Mesenchymal stem cell (in vitro differentiated cells and primary cell): ENCODE results near the gene OPHN1.
"Not testable (repeated sequence)": the region's sequence is repeated elsewhere in the genome, so short reads cannot be mapped to it uniquely, and the experiment has no call there.

Experiments
- DNase-seq: peaks from one replicate; pipeline ENCODE4 v3.0.0-alpha.2; 2013
- H2AFZ ChIP-seq: one replicate; pipeline ENCODE4 v1.6.1; 2013; ENCODE audit warnings: low read depth, mild to moderate bottlenecking, control low read depth, inconsistent platforms, low read length, moderate library complexity
- H2AK5ac ChIP-seq: 2 replicates; pipeline ENCODE4 v1.6.1; 2013; ENCODE audit warnings: low read length, moderate library complexity, mild to moderate bottlenecking, inconsistent platforms; ENCODE audit not compliant: severe bottlenecking
- H2BK120ac ChIP-seq: one replicate; pipeline ENCODE4 v1.6.1; 2013; ENCODE audit warnings: low read depth, mild to moderate bottlenecking, inconsistent platforms, low read length, moderate library complexity
- H2BK12ac ChIP-seq, 2 experiments: one replicate each; pipeline ENCODE4 v1.6.1; 2013; ENCODE audit warnings: inconsistent platforms in 2 of 2, low read length in 2 of 2, mild to moderate bottlenecking in 2 of 2, moderate library complexity in 2 of 2, control low read depth in 1 of 2
- H2BK15ac ChIP-seq: one replicate; pipeline ENCODE4 v1.6.1; 2013; ENCODE audit warnings: mild to moderate bottlenecking, low read depth, inconsistent platforms; ENCODE audit not compliant: poor library complexity, severe bottlenecking
- H2BK5ac ChIP-seq: 2 replicates; pipeline ENCODE4 v1.6.1; 2013; ENCODE audit warnings: low read depth, mild to moderate bottlenecking, low read length, control low read depth, inconsistent platforms; ENCODE audit not compliant: poor library complexity, severe bottlenecking
- H3K14ac ChIP-seq, 2 experiments: one replicate each; pipeline ENCODE4 v1.6.1; 2013; ENCODE audit warnings: inconsistent platforms in 2 of 2, low read length in 2 of 2, control low read depth in 1 of 2, mild to moderate bottlenecking in 1 of 2, moderate library complexity in 1 of 2
- H3K18ac ChIP-seq, 2 experiments: one replicate each; pipeline ENCODE4 v1.6.1; 2013; ENCODE audit warnings: inconsistent platforms in 2 of 2, low read length in 2 of 2, control low read depth in 1 of 2, low read depth in 1 of 2, mild to moderate bottlenecking in 1 of 2
- H3K23ac ChIP-seq, 2 experiments: one replicate each; pipeline ENCODE4 v1.6.1; 2013; ENCODE audit warnings: inconsistent platforms in 2 of 2, low read length in 2 of 2, mild to moderate bottlenecking in 2 of 2, moderate library complexity in 2 of 2, control low read depth in 1 of 2
- H3K27ac ChIP-seq: 2 replicates; pipeline ENCODE4 v1.5.1; 2013; ENCODE audit warnings: mild to moderate bottlenecking, moderate library complexity, low read length, control low read depth, inconsistent platforms; ENCODE audit not compliant: poor library complexity, severe bottlenecking
- H3K27me3 ChIP-seq, 2 experiments: 2 replicates each; pipeline versions ENCODE4 v1.6.1 to v1.7.0; 2013; ENCODE audit warnings: low read length in 2 of 2, mild to moderate bottlenecking in 2 of 2, moderate library complexity in 2 of 2, control low read depth in 1 of 2, inconsistent platforms in 1 of 2; ENCODE audit not compliant: control insufficient read depth in 1 of 2, insufficient read depth in 1 of 2
- H3K36me3 ChIP-seq, 2 experiments: 2 replicates each; pipeline versions ENCODE4 v1.6.1 to v1.7.0; 2013; ENCODE audit warnings: low read length in 2 of 2, control low read depth in 1 of 2, inconsistent platforms in 1 of 2, low read depth in 1 of 2, mild to moderate bottlenecking in 1 of 2; ENCODE audit not compliant: insufficient read depth in 2 of 2, control insufficient read depth in 1 of 2
- H3K4ac ChIP-seq, 2 experiments: one replicate each; pipeline ENCODE4 v1.6.1; 2013; ENCODE audit warnings: inconsistent platforms in 2 of 2, low read length in 2 of 2, mild to moderate bottlenecking in 2 of 2, moderate library complexity in 2 of 2, control low read depth in 1 of 2, low read depth in 1 of 2
- H3K4me1 ChIP-seq: 2 replicates; pipeline ENCODE4 v1.6.1; 2013; ENCODE audit warnings: low read depth, low read length, control low read depth; ENCODE audit not compliant: control insufficient read depth, insufficient read depth
- H3K4me2 ChIP-seq: 2 replicates; pipeline ENCODE4 v1.6.1; 2013; ENCODE audit warnings: low read length, mild to moderate bottlenecking, inconsistent platforms; ENCODE audit not compliant: poor library complexity, severe bottlenecking
- H3K4me3 ChIP-seq, 2 experiments: 2 replicates each; pipeline versions ENCODE4 v1.5.1 to v1.7.0; 2013; ENCODE audit warnings: low read length in 2 of 2, mild to moderate bottlenecking in 2 of 2, control low read depth in 1 of 2, low read depth in 1 of 2; ENCODE audit not compliant: insufficient read depth in 1 of 2
- H3K79me1 ChIP-seq: replicated peaks from 2 replicates; pipeline ENCODE4 v1.6.1; 2013; ENCODE audit warnings: mild to moderate bottlenecking, control low read depth, low read length, inconsistent platforms; ENCODE audit not compliant: poor library complexity, severe bottlenecking
- H3K9ac ChIP-seq: 2 replicates; pipeline ENCODE4 v1.7.0; 2013; ENCODE audit warnings: mild to moderate bottlenecking, low read length, moderate library complexity
- H3K9me3 ChIP-seq: 2 replicates; pipeline ENCODE4 v1.7.0; 2013; ENCODE audit warnings: mild to moderate bottlenecking, low read length; ENCODE audit not compliant: control insufficient read depth
- H4K8ac ChIP-seq: one replicate; pipeline ENCODE4 v1.6.1; 2013; ENCODE audit warnings: inconsistent platforms, mild to moderate bottlenecking, low read length, moderate library complexity
- H4K91ac ChIP-seq: one replicate; pipeline ENCODE4 v1.6.1; 2013; ENCODE audit warnings: mild to moderate bottlenecking, low read length, inconsistent platforms
- WGBS: methylation state at CpG from one replicate; pipeline ENCODE4 v1.1.7; 2013; ENCODE audit warnings: mixed read lengths; 5-methylcytosine and 5-hydroxymethylcytosine counted together

The OPHN1 gene

DNA sequence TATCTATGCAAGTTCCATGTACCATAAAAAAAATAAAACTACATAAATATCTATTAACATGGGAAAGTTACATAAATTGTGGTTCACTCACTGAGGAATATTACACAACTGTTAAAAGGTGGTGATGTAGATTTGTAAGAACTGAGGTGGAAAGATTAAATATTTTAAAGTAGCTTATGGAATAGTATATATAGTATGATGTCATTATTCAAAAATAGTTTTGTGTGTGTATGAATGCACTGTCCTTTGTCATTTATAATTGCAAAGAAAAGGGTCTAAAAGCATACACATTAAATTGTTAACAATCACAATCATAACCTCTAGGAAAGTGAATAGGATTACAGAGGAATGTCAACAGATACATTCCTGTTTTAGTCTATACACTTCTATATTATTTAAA, 355.9 kb downstream of the OPHN1 start:
- Histone ChIP-seq H3K9me3 (peaks cover 3% of the 10 kb centered on the region), H4K8ac (no peak overlapping the region)

GRCh38 chrX:68072041-68072440, 361.3 kb downstream of the OPHN1 start:
- H3K9ac ChIP-seq, result no peak overlapping the region
- no peaks in the 10 kb centered on the region for H3K4me1 ChIP-seq
- H3K4me3 ChIP-seq, result no peak overlapping the region
- no peak overlapping the region for H2AFZ ChIP-seq
- H3K9me3 ChIP-seq, result no peaks in the 10 kb centered on the region
- H3K4ac ChIP-seq, result no peak overlapping the region
- H2BK15ac ChIP-seq, result no peak overlapping the region
- no peak overlapping the region for H3K23ac ChIP-seq
- H3K79me1 ChIP-seq, result no peaks in the 10 kb centered on the region
- no peak overlapping the region for H2BK5ac ChIP-seq
- H3K4me2 ChIP-seq, result no peak overlapping the region
- H2AK5ac ChIP-seq, result no peak overlapping the region
- peaks cover 0 to 4% of the 10 kb centered on the region in 2 experiments for H3K27me3 ChIP-seq
- no peak overlapping the region for H2BK120ac ChIP-seq
- no peak overlapping the region for H3K14ac ChIP-seq
- no peak overlapping the region for H3K27ac ChIP-seq
- H2BK12ac ChIP-seq, result no peak overlapping the region
- H3K18ac ChIP-seq, result no peak overlapping the region
- H4K8ac ChIP-seq, result no peak overlapping the region
- no peak for DNase-seq
- H4K91ac ChIP-seq, result no peak overlapping the region
- peaks cover 0 to 2% of the 10 kb centered on the region in 2 experiments for H3K36me3 ChIP-seq

More for the DNA sequence above, 355.9 kb downstream of the OPHN1 start:
- Histone ChIP-seq H3K4me2 (no peak overlapping the region), H2BK15ac (no peak overlapping the region), H3K79me1 (no peaks in the 10 kb centered on the region), H3K36me3 (no peaks in the 10 kb centered on the region), H2BK12ac (no peak overlapping the region), H3K18ac (no peak overlapping the region), H2BK5ac (no peak overlapping the region), H2BK120ac (no peak overlapping the region), H3K23ac (no peak overlapping the region), H4K91ac (no peak overlapping the region), H3K9ac (no peak overlapping the region), H3K4ac (no peak overlapping the region), H3K27ac (no peak overlapping the region), H3K4me3 (no peak overlapping the region), H2AK5ac (no peak overlapping the region), H3K4me1 (no peaks in the 10 kb centered on the region), H2AFZ (no peak overlapping the region), H3K14ac (no peak overlapping the region), H3K27me3 (peaks cover 0 to 13% of the 10 kb centered on the region in 2 experiments)
- no peak for DNase-seq

DNA sequence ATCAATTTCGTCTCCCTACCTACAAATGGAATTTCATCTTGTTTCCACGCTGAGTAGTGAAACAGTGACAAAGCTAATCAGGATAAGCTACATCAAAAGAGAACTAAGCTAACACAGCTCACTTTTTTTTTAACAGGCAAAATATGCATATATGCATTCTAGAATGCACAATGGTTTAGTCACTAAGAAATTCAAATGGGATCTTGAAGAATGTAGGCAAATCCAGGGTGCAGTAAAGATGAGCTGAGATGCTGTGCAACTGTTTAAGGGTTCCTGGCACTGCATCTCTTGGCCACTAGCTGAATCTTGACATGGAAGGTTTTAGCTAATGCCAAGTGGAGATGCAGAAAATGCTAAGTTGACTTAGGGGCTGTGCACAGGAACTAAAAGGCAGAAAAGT, 363.2 kb downstream of the OPHN1 start:
- H2BK5ac ChIP-seq, H3K79me1 ChIP-seq, H3K4me2 ChIP-seq, H3K23ac ChIP-seq, H2BK15ac ChIP-seq, H2BK120ac ChIP-seq, H3K27me3 ChIP-seq, H3K9me3 ChIP-seq, H4K91ac ChIP-seq, H3K27ac ChIP-seq, H3K4ac ChIP-seq, H3K36me3 ChIP-seq, H3K14ac ChIP-seq, H2AK5ac ChIP-seq, H2BK12ac ChIP-seq, H3K18ac ChIP-seq, H3K4me1 ChIP-seq, H2AFZ ChIP-seq, H4K8ac ChIP-seq, DNase-seq, H3K9ac ChIP-seq, H3K4me3 ChIP-seq: not testable (repeated sequence)
- WGBS, result 100% methylated on average over 2 of the region's 2 CpGs

- no peak overlapping the region for H3K27ac ChIP-seq
- no peak overlapping the region for H2BK12ac ChIP-seq
- WGBS, result 100% methylated on average over 3 of the region's 4 CpGs
- H2BK120ac ChIP-seq, result no peak overlapping the region
- no peak overlapping the region for H4K91ac ChIP-seq
- H3K4me2 ChIP-seq, result no peak overlapping the region
- no peaks in the 10 kb centered on the region for H3K36me3 ChIP-seq
- no peak for DNase-seq
- H3K4me3 ChIP-seq, result no peak overlapping the region
- no peak overlapping the region for H4K8ac ChIP-seq
- H3K18ac ChIP-seq, result no peak overlapping the region
- no peak overlapping the region for H2BK15ac ChIP-seq
- no peak overlapping the region for H3K9ac ChIP-seq
- no peak overlapping the region for H3K14ac ChIP-seq
- H2AFZ ChIP-seq, result no peak overlapping the region
- peaks cover 3% of the 10 kb centered on the region for H3K4me1 ChIP-seq
- no peak overlapping the region for H3K4ac ChIP-seq
- peaks cover 0 to 3% of the 10 kb centered on the region in 2 experiments for H3K27me3 ChIP-seq
- H2AK5ac ChIP-seq, result no peak overlapping the region
- no peaks in the 10 kb centered on the region for H3K9me3 ChIP-seq
- H3K79me1 ChIP-seq, result no peaks in the 10 kb centered on the region
- no peak overlapping the region for H3K23ac ChIP-seq
- H2BK5ac ChIP-seq, result no peak overlapping the region
Measured at GRCh38 chrX:68061206-68061535, 372.1 kb downstream of the OPHN1 start.
